Right renal pelvis (tissue), 4 donors: Measurements from ENCODE around the gene MEG3. TPM values are rescaled to one million over a fixed set of nuclear protein-coding genes. Genes with fewer than 3 reads are reported as not detected.

Experiments
- DNase-seq, 4 donors: peaks; one replicate each; pipeline ENCODE4 v3.0.0-alpha.2; 2013; ENCODE audit warnings: low read depth in 4 of 4, low spot score in 3 of 4, missing footprints in 1 of 4
- polyA plus RNA-seq, 4 donors: library from polyadenylated mRNA; unstranded; fragments of 120-200 nt; gene quantifications; one replicate each; pipeline ENCODE4 v1.2.1, GENCODE V29; 2013; ENCODE audit not compliant: insufficient read length in 4 of 4

The MEG3 gene
- polyA plus RNA-seq, 4 donors = 87.1 to 127 (median 99.3) TPM

DNA sequence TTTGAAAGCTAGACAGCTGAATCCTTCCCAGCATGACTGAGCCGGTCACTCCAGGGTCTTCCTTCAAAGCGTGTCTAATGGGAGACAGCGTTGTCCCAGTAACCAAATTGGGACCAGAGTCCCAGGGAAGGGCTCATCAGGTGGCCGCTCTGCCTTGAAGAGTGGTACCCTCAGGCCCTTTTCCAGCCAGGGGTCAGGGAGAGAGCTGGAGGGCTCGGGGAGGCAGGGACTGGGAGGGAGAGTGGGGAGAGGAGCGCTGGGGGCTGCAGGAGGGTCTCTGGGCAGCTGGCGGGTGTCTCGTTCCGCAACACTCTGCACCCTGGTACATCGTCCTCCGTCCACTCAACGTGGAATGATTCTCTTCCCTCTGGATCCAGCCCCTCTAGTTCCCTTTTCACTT is 79.2 kb downstream of the MEG3 start:
- DNase-seq = no peak

DNA sequence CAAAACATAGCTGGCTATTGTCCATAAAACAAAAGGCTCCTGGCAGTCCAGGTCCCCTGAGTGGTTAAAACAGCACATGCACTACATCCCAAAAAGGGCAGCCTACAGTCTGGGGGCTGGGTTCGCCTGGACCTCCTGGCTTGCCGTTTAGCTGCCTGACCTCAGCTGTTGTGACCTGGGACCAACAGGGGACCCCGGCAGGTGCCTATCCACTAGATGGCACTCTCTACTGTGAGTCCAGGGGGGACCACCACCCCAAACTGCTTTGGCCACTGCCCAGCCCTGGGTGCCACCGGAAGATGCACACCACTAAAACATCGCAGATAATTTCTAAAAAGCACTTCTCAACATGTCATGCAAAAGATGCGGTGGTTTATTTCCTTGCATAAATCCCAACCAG is 80.5 kb downstream of the MEG3 start:
- DNase-seq = no peak

DNA sequence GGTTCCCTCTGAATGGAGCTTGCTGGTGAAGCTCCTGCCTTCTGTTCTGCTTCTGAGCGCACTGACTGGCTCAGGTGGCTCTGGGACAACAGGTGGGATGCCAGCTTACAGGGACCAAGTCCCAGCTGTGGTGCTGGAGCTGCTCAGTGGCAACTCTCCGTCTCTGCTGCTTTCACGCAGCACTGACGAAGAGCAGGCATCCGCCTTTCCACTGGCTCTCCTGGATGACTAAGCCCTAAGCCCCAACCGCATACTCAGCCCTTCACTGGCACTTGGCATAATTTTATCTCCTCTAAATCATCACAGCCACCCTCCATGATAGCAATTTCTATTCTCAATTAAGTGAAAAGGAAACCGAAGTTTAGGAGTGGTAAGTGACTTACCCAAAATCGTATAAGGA is 81.3 kb downstream of the MEG3 start:
- no peak for DNase-seq

DNA sequence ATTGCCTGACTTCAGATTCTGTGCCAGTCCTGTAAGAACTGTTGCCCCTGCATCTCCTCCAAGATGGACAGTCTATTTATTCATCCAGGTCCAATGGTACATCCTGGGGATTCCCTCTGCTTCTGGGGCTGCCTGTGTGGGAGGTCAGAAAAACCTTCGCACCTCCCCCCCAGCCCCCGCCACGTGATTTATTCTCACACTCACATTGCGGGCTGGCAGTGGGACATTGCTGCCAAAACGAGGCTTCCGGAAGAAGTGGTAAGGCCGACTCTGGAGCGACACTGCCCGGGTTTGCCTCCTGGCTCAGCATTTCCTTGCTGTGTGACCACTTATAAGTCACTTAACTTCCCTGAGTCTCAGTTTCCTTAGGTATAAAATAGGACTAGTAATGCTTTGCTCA is 83.5 kb downstream of the MEG3 start:
- DNase-seq = no peak

Other genes starting within 250 kb of the MEG3 start
- 1 to 10 TPM; 1.5 to 3.0 (median 2.3) TPM for gene BEGAIN, start 238.7 kb upstream of the MEG3 start, polyA plus RNA-seq
- 10 to 100 TPM in 1 of 4 donors, 1 to 10 TPM in 3; 5.1 to 23.7 (median 9.4) TPM for gene DLK1, start 99.2 kb upstream of the MEG3 start, polyA plus RNA-seq
- under 1 TPM in 2 of 4 donors, not detected in 2; 0.06 to 0.08 TPM for gene RTL1, start 77.6 kb downstream of the MEG3 start, polyA plus RNA-seq